Measurements from ENCODE around the gene GNB1. TPM values are rescaled to one million over a fixed set of nuclear protein-coding genes. Genes with fewer than 3 reads are reported as not detected.
A peak's percentile ranks its signal among the peaks of the same experiment; 100 is the strongest.
"Not testable (repeated sequence)": the region's sequence is repeated elsewhere in the genome, so short reads cannot be mapped to it uniquely, and the experiment has no call there.

GNB1 gene
- polyA plus RNA-seq, 1 of the 3 experiments (the other 2 are of a cell fraction) = 355 TPM

DNA sequence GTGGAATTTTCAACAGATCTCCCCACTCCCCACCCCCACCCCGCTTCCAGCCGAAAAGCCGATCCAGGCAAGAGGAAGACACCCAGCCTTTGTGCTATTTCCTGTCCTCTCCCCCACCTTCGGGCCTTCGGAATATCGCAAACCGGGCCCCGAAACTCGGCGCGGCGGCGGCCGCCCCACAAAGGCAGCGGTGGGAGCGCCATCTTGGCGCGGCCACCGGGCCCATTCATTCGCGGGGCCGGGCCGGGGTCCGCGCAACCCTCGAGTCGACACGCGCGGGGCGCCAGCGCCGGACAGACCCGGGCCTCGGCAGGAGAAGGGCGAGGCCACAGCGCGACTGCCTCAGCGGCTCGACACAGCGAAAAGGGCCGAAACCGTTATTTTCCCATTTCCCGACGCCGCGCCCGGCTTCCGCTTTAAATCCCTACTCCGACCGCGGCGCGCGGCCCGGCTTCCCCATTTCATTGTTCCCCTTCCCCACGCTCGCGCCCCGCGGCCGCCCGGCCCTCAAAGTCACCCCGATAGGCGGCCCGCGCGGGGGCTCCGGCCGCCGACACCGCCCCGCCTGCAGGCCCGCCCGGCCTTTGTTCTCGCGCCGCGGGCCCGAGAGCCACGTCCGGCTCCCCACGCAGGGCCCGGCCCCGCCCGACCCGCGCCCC lies 911 bp downstream of the GNB1 start:
- CTCF ChIA-PET = interaction anchor here (0.8 to 1.4 kb wide), 2 partner anchors 13 to 102 kb away, joined by 3 to 5 read pairs; no protein-coding TSS in a partner anchor
- peak overlapping the region; percentile 94 for H3K9ac ChIP-seq
- peaks cover 0 to 8% of the 10 kb centered on the region in 2 experiments for H3K36me3 ChIP-seq (replicated peaks in 1 of 2; ENCODE audit: control insufficient read depth in 1 of 2, insufficient read depth in 2 of 2, low read length in 1 of 2)
- POLR2A ChIA-PET = no interaction called here
- H3K4me2 ChIP-seq = peak overlapping the region; percentile 79
- no peaks in the 10 kb centered on the region for H3K9me2 ChIP-seq
- WGBS (ENCODE audit: low lambda C conversion rate) = 0% methylated on average over 15 of the region's 88 CpGs
- no peaks in the 10 kb centered on the region for H3K27me3 ChIP-seq (ENCODE audit: insufficient read depth)
- TF ChIP-seq YY1 (IDR thresholded peaks at IDR 0.05; ENCODE audit: low read depth) (peak; percentile 77), MXI1 (IDR thresholded peaks at IDR 0.05; ENCODE audit: low read depth, low read length) (0 out of 2 replicates have a peak, but pooled peaks have one; percentile 41), SIN3A (IDR thresholded peaks at IDR 0.05; ENCODE audit: borderline replicate concordance, low read depth, low read length) (peak; percentile 36; the same call in 1 of the 2 replicates), NFIC (IDR thresholded peaks at IDR 0.05; ENCODE audit: borderline replicate concordance) (no peak), EZH2phosphoT487 (IDR thresholded peaks at IDR 0.05; ENCODE audit: borderline replicate concordance, low read depth) (no peak), TAF1 (IDR thresholded peaks at IDR 0.05; ENCODE audit: borderline replicate concordance, low read depth, low read length) (peak; percentile 39; the same call in 1 of the 2 replicates)
- peaks cover 0 to 30% of the 10 kb centered on the region in 2 experiments; a peak in 3 of 4 replicates for H3K4me1 ChIP-seq (ENCODE audit: control insufficient read depth in 1 of 2, insufficient read depth in 2 of 2, low read depth in 1 of 2, low read length in 1 of 2)
- H3F3A ChIP-seq (replicated peaks; ENCODE audit: insufficient read depth) = peaks cover 14% of the 10 kb centered on the region
- H3K9me3 ChIP-seq = no peaks in the 10 kb centered on the region
- DNase-seq = peak; percentile 77
- peak overlapping the region; percentile 83 to 86 for H3K4me3 ChIP-seq (ENCODE audit: low read depth in 2 of 2, low read length in 1 of 2)
- H4K20me1 ChIP-seq (ENCODE audit: insufficient read depth) = peaks cover 49% of the 10 kb centered on the region
- no peak overlapping the region for H2AFZ ChIP-seq (ENCODE audit: low read depth)
- H3K27ac ChIP-seq (ENCODE audit: low read depth in 2 of 2, low read length in 1 of 2) = peak overlapping the region; percentile 84 to 93
- H3K79me2 ChIP-seq (ENCODE audit: insufficient read depth) = peaks cover 63% of the 10 kb centered on the region

DNA sequence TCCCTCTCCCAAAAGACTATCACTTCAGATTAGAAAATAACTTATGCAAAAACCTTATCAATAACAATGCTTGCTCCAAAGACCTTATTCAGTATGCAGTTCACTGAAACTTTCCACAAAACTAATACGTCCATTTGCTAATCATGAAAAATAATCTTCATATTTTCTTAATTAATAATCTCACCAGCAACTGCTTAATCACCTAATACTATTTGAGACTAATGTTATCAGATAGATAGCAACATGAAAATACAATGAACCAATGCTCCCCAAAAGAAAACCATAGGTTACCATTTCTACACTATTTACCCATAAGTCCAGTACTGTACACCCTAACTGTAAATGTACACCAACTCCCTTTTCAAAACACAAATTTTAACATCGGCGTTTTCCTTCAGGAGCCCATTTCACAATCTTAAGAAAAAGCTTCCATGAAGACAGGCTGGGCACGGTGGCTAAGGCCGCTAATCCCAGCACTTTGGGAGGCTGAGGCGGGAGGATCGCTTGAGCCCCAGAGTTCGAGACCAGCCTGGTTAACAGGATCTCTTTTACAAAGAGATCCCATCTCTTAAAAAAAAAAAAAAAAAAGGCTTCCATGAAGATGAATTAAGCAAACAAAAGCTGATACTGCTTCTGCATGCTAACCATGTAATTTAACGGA lies 1.7 kb downstream of the GNB1 start:
- peak overlapping the region; percentile 94 for H3K9ac ChIP-seq
- H3K36me3 ChIP-seq (replicated peaks in 1 of 2; ENCODE audit: control insufficient read depth in 1 of 2, insufficient read depth in 2 of 2, low read length in 1 of 2) = peaks cover 0 to 8% of the 10 kb centered on the region in 2 experiments
- H4K20me1 ChIP-seq (ENCODE audit: insufficient read depth) = peaks cover 57% of the 10 kb centered on the region
- no peak for DNase-seq
- ChIA-PET POLR2A (no interaction called here), CTCF (interaction anchor here (0.8 to 1.4 kb wide), 2 partner anchors 12 to 101 kb away, joined by 3 to 5 read pairs; no protein-coding TSS in a partner anchor)
- TF ChIP-seq MXI1 (IDR thresholded peaks at IDR 0.05; ENCODE audit: low read depth, low read length) (no peak), TAF1 (IDR thresholded peaks at IDR 0.05; ENCODE audit: borderline replicate concordance, low read depth, low read length) (no peak), PBX3 (IDR thresholded peaks at IDR 0.05) (no peak), MAX (IDR thresholded peaks at IDR 0.05; ENCODE audit: low read depth) (no peak)
- TF ChIP-seq, protein P1, sequence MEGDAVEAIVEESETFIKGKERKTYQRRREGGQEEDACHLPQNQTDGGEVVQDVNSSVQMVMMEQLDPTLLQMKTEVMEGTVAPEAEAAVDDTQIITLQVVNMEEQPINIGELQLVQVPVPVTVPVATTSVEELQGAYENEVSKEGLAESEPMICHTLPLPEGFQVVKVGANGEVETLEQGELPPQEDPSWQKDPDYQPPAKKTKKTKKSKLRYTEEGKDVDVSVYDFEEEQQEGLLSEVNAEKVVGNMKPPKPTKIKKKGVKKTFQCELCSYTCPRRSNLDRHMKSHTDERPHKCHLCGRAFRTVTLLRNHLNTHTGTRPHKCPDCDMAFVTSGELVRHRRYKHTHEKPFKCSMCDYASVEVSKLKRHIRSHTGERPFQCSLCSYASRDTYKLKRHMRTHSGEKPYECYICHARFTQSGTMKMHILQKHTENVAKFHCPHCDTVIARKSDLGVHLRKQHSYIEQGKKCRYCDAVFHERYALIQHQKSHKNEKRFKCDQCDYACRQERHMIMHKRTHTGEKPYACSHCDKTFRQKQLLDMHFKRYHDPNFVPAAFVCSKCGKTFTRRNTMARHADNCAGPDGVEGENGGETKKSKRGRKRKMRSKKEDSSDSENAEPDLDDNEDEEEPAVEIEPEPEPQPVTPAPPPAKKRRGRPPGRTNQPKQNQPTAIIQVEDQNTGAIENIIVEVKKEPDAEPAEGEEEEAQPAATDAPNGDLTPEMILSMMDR (IDR thresholded peaks at IDR 0.05) = no peak
- peak overlapping the region; percentile 79 for H3K4me2 ChIP-seq
- WGBS (ENCODE audit: low lambda C conversion rate) = 3% methylated on average over 9 of the region's 9 CpGs
- H3K9me2 ChIP-seq = no peaks in the 10 kb centered on the region
- peak overlapping the region; percentile 84 to 93 for H3K27ac ChIP-seq (ENCODE audit: low read depth in 2 of 2, low read length in 1 of 2)
- H3K4me1 ChIP-seq (ENCODE audit: control insufficient read depth in 1 of 2, insufficient read depth in 2 of 2, low read depth in 1 of 2, low read length in 1 of 2) = peaks cover 0 to 22% of the 10 kb centered on the region in 2 experiments; a peak in 3 of 4 replicates
- peak overlapping the region; percentile 83 to 86 for H3K4me3 ChIP-seq (ENCODE audit: low read depth in 2 of 2, low read length in 1 of 2)
- H3K27me3 ChIP-seq (ENCODE audit: insufficient read depth) = no peaks in the 10 kb centered on the region
- peaks cover 71% of the 10 kb centered on the region for H3K79me2 ChIP-seq (ENCODE audit: insufficient read depth)
- no peaks in the 10 kb centered on the region for H3K9me3 ChIP-seq
- H3F3A ChIP-seq (replicated peaks; ENCODE audit: insufficient read depth) = peaks cover 19% of the 10 kb centered on the region
- no peak overlapping the region for H2AFZ ChIP-seq (ENCODE audit: low read depth)

DNA sequence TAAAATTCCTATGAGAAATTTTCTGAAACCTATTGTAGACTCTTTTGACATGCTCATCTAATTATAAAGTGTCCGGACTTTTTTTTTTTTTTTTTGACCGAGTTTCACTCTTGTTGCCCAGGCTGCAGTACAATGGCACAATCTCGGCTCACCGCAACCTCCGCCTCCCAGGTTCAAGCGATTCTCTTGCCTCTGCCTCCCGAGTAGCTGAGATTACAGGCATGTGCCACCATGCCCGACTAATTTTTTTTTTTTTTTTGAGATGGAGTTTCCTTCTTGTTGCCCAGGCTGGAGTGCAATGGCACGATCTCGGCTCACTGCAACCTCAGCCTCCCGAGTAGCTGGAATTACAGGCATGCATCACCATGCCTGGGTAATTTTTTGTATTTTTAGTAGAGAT lies 7.0 kb downstream of the GNB1 start:
- H3K27me3 ChIP-seq (ENCODE audit: insufficient read depth); H2AFZ ChIP-seq (ENCODE audit: low read depth); H3K9me3 ChIP-seq; H3K36me3 ChIP-seq (replicated peaks in 1 of 2; ENCODE audit: control insufficient read depth in 1 of 2, insufficient read depth in 2 of 2, low read length in 1 of 2); DNase-seq; H3K4me2 ChIP-seq; H3K4me3 ChIP-seq (ENCODE audit: low read depth in 2 of 2, low read length in 1 of 2); H3K9me2 ChIP-seq; H3K9ac ChIP-seq: not testable (repeated sequence)
- 70% methylated on average over 11 of the region's 11 CpGs for WGBS (ENCODE audit: low lambda C conversion rate)
- H3K79me2 ChIP-seq (ENCODE audit: insufficient read depth) = peaks cover 100% of the 10 kb centered on the region
- H4K20me1 ChIP-seq (ENCODE audit: insufficient read depth) = peaks cover 100% of the 10 kb centered on the region
- CTCF ChIA-PET = interaction anchor here (1.0 to 4.6 kb wide), 6 partner anchors 11 to 95 kb away, joined by 3 to 15 read pairs (median 6); no protein-coding TSS in a partner anchor
- POLR2A ChIA-PET = interaction anchor here (0.6 to 1.2 kb wide), 5 partner anchors 25 to 743 kb away, joined by 3 to 12 read pairs (median 4); no protein-coding TSS in a partner anchor
- H3F3A ChIP-seq (replicated peaks; ENCODE audit: insufficient read depth) = peaks cover 13% of the 10 kb centered on the region
- peaks cover 0 to 27% of the 10 kb centered on the region in 2 experiments; a peak in 3 of 4 replicates for H3K4me1 ChIP-seq (ENCODE audit: control insufficient read depth in 1 of 2, insufficient read depth in 2 of 2, low read depth in 1 of 2, low read length in 1 of 2)
- H3K27ac ChIP-seq (ENCODE audit: low read depth in 2 of 2, low read length in 1 of 2) = peak overlapping the region; percentile 31 to 35; a peak in 2 of 4 replicates
